Brain microvascular endothelial cell (primary cell): ENCODE results near the gene KLHL6.
"Not testable (repeated sequence)": the region's sequence is repeated elsewhere in the genome, so short reads cannot be mapped to it uniquely, and the experiment has no call there.

Source experiments
- DNase-seq: peaks from one replicate; pipeline ENCODE4 v3.0.0-alpha.2; 2020
- H3K27ac ChIP-seq: fragments of 250-450 bp; sonication (Bioruptor Pico); 2 replicates; pipeline ENCODE4 v1.5.1; 2020; ENCODE audit warnings: mild to moderate bottlenecking, moderate library complexity
- H3K27me3 ChIP-seq: fragments of 250-450 bp; sonication (Bioruptor Pico); replicated peaks from 2 replicates; pipeline ENCODE4 v1.5.1; 2020; ENCODE audit warnings: mild to moderate bottlenecking
- H3K36me3 ChIP-seq: fragments of 250-450 bp; sonication (Bioruptor Pico); replicated peaks from 2 replicates; pipeline ENCODE4 v1.5.1; 2020; ENCODE audit warnings: mild to moderate bottlenecking
- H3K4me3 ChIP-seq: 2 replicates; pipeline ENCODE4 v1.5.1; 2011; ENCODE audit warnings: low read depth, mild to moderate bottlenecking, control low read depth, low read length, moderate library complexity
- in situ Hi-C: cut with HindIII; loops from 2 replicates; pipeline ENCODE4 v1.10.0; 2017; ENCODE audit warnings: low sequenced_read_pairs, low pct_ligation_motif_present
- TF ChIP-seq, protein P1 (sequence below): IDR thresholded peaks from 2 replicates; pipeline ENCODE4 v1.5.1; 2011; ENCODE audit warnings: low read depth, mild to moderate bottlenecking, moderate library complexity, low read length, control low read depth, inconsistent platforms; ENCODE audit errors: missing control alignments

The KLHL6 gene

DNA sequence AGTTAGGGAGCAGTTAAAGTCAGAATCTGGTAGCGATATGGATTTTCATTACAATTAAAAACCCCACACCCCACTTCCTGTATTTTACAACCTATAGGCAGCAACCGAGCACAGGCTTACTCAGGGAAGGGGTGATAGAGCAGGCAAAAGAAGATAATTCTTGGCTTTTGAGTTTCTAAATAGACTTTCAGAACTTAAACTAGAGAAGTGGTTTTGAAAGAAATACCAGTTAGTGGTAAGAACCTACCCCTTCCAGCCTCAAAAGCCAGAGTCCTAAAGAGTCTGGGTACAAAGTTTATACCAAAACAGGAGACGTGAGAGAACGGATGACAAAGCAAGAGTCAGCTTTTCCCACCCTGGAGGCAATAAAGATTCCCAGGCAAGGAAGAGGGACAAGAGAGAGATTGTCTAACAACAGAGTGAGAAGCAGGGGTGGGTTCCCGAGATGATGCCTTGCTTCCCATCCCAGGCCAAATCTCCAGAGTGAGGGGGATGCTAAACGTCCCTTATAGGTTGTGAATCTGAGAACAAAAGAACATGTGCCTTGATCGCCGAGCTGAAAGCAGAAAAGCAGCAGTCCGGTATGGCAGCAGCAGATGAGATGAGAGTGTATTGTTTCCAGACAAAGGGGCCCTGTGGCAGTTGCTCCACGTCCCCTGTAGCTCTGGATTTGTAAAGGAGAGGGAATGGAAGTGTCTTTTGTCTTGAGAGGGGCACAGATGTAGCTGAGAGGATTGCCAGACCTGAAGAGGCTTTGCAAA is 36.8 kb downstream of the KLHL6 start:
- Histone ChIP-seq H3K27me3 (peaks cover 6% of the 10 kb centered on the region), H3K36me3 (no peaks in the 10 kb centered on the region), H3K27ac (no peak overlapping the region), H3K4me3 (no peak overlapping the region)
- DNase-seq = no peak
- TF ChIP-seq, protein P1, sequence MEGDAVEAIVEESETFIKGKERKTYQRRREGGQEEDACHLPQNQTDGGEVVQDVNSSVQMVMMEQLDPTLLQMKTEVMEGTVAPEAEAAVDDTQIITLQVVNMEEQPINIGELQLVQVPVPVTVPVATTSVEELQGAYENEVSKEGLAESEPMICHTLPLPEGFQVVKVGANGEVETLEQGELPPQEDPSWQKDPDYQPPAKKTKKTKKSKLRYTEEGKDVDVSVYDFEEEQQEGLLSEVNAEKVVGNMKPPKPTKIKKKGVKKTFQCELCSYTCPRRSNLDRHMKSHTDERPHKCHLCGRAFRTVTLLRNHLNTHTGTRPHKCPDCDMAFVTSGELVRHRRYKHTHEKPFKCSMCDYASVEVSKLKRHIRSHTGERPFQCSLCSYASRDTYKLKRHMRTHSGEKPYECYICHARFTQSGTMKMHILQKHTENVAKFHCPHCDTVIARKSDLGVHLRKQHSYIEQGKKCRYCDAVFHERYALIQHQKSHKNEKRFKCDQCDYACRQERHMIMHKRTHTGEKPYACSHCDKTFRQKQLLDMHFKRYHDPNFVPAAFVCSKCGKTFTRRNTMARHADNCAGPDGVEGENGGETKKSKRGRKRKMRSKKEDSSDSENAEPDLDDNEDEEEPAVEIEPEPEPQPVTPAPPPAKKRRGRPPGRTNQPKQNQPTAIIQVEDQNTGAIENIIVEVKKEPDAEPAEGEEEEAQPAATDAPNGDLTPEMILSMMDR = no peak
- in situ Hi-C loops = no loop called here

DNA sequence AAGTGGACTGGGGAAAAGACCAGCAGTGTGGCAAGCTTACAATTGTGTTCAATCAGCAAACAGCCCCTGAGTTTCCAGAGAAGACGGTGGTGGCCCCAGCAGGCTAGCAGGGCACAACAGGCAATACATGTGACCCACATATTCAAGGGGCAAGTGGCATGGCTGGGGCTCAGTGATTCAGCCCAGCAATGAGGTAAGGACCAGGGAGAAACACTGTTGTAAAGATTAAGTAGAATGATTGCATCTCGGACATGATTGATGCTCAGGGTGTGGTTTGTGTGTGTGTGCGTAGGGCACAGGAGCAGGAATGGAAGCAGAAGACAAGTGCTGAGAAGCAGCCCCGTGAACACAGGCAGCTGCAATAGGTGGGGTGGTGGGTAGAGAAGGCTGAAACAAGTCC is 37.9 kb downstream of the KLHL6 start:
- DNase-seq = no peak
- H3K27me3 ChIP-seq = peaks cover 6% of the 10 kb centered on the region
- TF ChIP-seq, protein P1 = no peak
- no peak overlapping the region for H3K27ac ChIP-seq
- in situ Hi-C loops = no loop called here
- H3K36me3 ChIP-seq = no peaks in the 10 kb centered on the region
- no peak overlapping the region for H3K4me3 ChIP-seq

DNA sequence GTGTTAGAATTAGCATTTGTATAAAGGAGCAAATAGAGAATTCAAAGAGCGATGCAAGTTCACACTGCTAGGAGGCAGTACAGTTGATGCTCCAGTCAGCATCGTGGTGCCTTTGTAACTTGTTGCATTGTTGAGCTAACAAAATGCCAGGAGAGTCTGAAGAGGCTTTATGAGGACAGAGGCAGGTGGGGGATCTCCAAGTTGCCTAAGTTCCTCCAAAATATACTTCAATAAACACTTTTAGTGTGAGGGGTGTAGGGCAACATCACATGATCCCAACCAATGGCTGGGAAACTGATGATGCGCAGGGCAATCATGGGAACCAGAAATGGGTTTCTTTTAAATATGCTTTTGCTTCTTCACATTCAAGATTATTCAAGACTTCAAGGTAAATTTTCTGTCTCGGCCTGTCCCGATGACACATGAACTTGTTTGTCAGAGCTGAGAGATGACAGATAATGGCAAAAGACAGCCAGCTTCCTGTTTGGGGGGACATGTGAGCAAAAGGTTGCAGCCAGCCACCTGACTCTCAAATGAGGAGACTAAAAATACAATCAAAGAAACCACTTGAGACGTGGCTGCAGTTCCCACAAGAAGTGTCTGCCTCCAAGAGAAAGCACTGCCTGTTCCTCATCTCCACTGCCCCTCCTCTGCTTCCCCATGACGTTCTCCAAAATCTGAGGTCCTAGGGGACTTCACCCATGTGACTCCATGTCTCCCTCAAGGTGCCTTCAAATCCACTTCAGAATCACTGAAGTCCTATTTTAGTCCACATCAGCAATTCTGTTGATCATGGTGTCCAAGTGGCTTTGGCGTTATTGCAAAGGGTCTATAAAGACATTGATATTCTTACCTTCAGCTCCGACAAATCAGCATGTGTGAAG is 39.3 kb downstream of the KLHL6 start:
- TF ChIP-seq, protein P1 = no peak
- no peak for DNase-seq
- H3K27me3 ChIP-seq = peaks cover 6% of the 10 kb centered on the region
- no peak overlapping the region for H3K27ac ChIP-seq
- in situ Hi-C loops = no loop called here
- H3K4me3 ChIP-seq = no peak overlapping the region
- H3K36me3 ChIP-seq = no peaks in the 10 kb centered on the region

DNA sequence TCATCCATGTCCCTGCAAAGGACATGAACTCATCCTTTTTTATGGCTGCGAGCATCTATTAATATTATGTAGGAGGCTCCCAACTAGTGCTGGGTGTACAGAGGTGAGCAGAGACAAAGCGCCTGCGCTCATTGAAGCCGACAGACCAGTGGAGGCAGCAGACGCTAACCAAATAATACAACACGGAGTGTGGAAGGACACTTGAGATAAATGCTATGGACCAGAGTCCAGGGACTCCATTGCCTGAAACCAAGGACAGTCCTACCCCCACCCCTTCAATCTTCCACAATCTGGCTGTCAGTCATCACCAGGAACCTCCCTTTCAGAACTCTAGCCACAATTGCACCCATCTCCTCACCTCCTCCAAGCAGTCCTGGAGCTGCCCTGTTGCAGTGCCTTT is 41.5 kb downstream of the KLHL6 start:
- Histone ChIP-seq H3K36me3 (no peaks in the 10 kb centered on the region), H3K27ac (no peak overlapping the region), H3K27me3 (peaks cover 6% of the 10 kb centered on the region), H3K4me3 (no peak overlapping the region)
- no peak for DNase-seq
- TF ChIP-seq, protein P1 = no peak
- in situ Hi-C loops = no loop called here

DNA sequence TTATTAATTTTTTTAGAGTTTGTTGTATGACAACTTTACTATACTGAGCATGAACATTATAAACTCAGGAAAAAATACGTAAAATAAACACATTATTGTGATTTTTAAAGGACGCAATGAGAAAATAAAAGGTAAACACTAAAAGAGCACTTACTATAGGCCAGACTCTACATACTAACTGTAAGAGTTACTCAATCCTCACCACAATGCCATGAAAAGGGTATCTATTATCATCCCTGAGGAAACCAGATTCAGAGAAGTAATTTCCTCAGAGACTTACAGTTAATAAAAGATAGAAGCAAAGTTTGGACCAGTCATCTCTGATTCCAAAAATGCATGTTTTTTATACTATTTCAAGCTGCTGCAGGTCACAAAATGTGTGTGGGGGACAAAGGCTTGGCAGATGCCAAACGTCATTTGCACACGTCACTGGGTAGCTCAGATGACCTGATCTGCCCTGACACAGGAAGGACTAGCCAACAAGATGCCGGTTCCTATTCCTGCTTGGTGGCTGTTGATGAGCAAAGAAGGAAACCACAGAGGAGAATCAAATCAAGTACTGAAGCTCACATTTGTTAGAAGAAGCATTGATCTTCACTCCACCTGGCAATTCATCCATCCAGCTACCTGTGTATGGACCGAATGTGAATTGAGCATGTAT is 42.3 kb downstream of the KLHL6 start:
- H3K36me3 ChIP-seq = no peaks in the 10 kb centered on the region
- TF ChIP-seq, protein P1 = no peak
- H3K27me3 ChIP-seq = peaks cover 2% of the 10 kb centered on the region
- in situ Hi-C loops = no loop called here
- DNase-seq = no peak
- H3K27ac ChIP-seq = no peak overlapping the region
- H3K4me3 ChIP-seq = no peak overlapping the region

DNA sequence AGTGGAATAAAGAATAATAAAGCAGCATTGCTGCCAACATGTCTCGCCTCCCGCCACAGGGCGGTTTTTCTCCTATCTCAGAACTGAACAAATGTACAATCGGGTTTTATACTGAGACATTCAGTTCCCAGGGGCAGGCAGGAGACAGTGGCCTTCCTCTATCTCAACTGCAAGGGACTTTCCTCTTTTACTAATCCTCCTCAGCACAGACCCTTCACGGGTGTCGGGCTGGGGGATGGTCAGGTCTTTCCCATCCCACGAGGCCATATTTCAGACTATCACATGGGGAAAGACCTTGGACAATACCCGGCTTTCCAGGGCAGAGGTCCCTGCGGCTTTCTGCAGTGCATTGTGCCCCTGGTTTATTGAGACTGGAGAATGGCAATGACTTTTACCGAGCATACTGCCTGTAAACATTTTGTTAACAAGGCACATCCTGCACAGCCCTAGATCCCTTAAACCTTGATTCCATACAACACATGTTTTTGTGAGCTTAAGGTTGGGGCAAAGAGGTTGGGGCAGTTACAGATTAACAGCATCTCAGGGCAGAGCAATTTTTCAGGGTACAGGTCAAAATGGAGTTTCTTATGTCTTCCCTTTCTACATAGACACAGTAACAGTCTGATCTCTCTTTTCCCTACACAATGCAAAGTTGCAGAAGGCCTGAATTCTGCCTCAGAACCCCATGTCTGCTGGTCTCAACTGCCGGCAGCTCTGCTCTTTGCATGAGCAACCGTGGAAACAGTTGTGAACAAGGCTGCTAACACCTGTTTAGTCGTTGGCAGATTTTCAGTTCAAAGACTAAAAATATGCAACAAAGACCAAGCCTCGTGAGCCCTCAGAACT is 44.0 kb downstream of the KLHL6 start:
- H3K27ac ChIP-seq, H3K4me3 ChIP-seq, H3K27me3 ChIP-seq, H3K36me3 ChIP-seq, in situ Hi-C loops, DNase-seq: not testable (repeated sequence)
